Activated CD8-positive, alpha-beta memory T cell treated with anti-CD3 and anti-CD28 coated beads for 36 hours (primary cell): Measurements from ENCODE around the gene CLCNKB. TPM values are rescaled to one million over a fixed set of nuclear protein-coding genes. Genes with fewer than 3 reads are reported as not detected.

Experiments
- CTCF ChIA-PET: fragments of 350-600 bp; sonication (Branson Sonifier 250); formaldehyde crosslinking; loops from one replicate; lab custom pipeline; 2021; ENCODE audit warnings: antibody characterized with exemption; lab: Charles Lee
- POLR2A ChIA-PET: fragments of 350-600 bp; sonication (Branson Sonifier 250); formaldehyde crosslinking; loops from one replicate; lab custom pipeline; 2021; ENCODE audit warnings: antibody characterized with exemption; lab: Charles Lee
- total RNA-seq, 2 experiments: library from RNA; stranded (reverse); gene quantifications; one replicate each; pipeline ENCODE4 v1.2.3, GENCODE V29; 2021

CLCNKB gene
- total RNA-seq, 2 experiments from 2014 or later, result not detected

DNA sequence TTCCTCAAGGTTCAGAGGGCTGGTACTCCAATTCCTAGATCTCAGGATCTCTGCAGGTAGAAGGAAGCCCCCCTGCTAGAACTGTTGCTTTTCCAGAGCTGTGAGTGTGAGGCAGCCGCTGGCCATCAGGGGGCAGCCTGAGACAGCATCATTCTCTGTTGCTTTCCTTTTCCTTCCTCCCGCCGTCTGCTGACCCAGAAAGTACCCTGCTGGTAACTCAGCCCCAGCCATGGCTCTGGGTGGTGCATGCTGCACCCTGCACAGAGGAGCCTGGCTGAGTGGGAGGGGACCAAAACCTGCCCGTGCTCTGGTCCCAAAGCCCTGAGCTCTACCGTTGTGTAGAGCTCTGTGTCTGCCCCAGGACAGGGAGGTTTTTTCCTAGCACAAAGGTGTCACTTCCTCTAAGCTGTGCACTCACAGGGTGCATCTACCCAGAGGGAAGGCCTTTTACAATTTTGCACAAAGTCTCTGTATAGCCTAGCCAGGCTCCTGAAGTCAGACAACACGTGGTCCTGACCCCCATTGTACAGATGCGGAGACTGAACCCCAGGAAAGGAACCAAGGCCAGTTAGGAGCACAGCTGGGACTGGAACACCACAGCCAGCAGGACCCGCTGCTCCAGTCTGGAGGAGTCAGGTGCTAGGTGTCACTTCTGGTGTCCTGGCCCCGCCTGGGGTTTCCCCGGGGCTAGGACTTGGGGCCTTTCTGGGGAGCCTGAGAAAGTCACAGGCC, 35.5 kb downstream of the CLCNKB start:
- POLR2A ChIA-PET, result no interaction called here
- CTCF ChIA-PET, result interaction anchor here (0.6 to 6.6 kb wide), 24 partner anchors 9 to 414 kb away, joined by 3 to 110 read pairs (median 4); partner anchors contain the start of gene CPLANE2

DNA sequence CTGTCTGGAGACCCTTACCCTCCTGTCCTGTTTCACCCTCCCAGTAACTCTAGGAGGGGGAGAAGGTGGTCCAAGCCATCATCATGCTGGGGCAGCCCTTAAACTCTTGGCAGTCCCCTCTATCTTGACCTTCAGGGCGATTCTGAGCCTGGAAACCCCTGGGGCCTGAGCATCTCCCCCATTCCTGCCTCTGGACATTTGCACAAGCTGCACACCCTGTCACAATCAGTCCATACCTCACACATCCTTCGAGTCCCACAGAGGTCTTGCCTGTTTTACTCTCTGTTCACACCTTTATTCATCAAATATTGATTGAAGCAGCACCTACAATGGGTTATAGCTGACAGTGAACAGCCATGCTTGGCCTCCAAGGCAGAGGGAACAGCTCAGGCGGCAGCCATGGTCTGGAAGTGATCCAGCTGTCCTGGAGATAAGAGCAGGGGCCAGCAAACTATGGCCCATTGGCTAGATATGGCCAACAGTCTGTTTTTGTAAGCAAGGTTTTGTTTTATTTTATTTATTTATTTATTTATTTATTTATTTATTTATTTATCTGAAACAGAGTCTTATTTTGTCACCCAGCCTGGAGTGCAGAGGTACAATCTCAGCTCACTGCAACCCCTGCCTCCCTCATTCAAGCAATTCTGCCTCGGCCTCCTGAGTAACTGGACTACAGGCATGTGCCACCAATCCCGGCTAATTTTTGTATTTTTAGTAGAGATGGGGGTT, 37.0 kb downstream of the CLCNKB start:
- POLR2A ChIA-PET, result no interaction called here
- CTCF ChIA-PET, result interaction anchor here (0.8 to 6.6 kb wide), 6 partner anchors 12 to 244 kb away, joined by 3 to 110 read pairs (median 4); partner anchors contain the start of gene CPLANE2

DNA sequence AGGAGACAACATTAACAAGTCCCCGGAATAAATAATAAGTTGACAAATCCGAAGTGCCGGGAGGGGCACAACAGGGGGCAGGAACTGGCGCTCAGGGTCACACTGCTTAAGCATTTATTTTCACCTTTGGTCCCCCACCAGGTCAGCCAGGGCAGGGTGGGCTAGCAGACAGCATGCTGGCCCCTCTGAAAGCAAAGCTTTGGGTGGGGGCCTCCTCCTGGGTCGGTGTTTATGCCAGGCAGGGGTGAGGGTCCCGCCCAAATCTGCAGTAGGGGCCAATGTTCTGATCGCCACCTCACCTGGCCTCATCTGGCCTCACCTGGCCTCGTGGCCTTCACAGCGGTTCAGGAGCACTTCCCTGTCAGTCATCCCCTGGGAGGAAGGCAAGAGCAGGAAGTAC, 38.1 kb downstream of the CLCNKB start:
- ChIA-PET POLR2A (no interaction called here), CTCF (interaction anchor here (0.8 to 6.6 kb wide), 5 partner anchors 8 to 106 kb away, joined by 3 to 110 read pairs (median 3); partner anchors contain the start of gene FAM131C)

DNA sequence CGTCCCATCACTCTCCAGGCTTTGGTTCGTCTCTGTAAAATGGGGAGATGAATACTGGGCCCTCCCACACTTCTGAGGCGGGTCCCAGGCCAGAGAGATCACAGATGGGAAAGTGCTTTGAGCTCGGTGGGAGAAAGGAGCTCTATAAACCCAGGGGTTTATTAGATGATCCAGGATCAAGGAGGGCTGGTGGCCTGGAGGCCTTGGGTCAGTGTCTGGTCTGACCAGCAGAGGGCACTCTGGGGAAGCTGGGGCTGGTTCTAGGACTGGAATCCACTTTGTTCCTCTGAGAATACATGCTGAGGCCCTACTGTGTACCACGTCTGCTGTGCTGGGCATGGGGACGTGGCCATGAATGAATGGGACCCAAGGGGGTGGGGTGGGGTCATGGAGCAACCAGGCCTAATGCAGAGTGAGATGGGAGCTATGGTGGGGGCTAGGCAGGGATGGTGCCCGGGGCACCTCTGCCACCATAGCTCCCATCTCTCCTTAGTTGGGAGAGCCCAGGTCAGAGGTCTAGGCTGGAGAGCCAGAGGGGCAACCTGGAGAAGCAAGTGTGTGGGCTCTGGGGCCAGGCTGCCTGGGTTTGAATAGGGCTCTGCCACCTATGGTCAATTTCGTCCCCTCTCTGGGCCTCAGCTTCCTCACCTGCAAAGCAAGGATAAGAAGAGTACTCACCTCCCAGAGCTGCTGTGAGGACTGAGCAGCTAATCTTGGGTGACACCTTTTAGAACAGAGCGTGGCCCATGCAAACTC, 38.9 kb downstream of the CLCNKB start:
- ChIA-PET CTCF (interaction anchor here (0.8 to 6.6 kb wide), 13 partner anchors 9 to 162 kb away, joined by 3 to 110 read pairs (median 4); partner anchors contain the start of gene FAM131C), POLR2A (no interaction called here)

DNA sequence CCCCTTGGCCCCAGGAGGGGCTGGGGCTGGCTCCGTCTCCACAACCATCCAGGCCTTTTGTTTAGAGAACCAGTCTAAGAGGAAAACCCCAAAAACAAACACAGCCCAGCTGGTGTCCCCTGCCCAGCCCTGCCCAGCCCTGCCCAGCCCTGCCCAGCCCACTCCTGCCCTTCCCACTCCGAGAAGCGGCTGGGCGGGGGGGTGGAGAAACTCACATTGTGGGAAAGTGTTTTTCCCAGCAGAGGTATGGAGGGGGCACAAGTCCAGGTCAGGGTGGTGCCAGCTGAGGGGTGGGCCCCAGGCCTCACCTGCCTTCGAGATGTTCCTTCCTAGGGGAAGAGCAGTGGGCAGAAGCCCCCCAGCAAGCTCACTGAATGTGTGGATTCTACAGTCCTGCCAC, 39.9 kb downstream of the CLCNKB start:
- CTCF ChIA-PET, result interaction anchor here (0.6 to 6.6 kb wide), 4 partner anchors 10 to 302 kb away, joined by 4 to 110 read pairs (median 6); partner anchors contain the start of gene FAM131C
- POLR2A ChIA-PET, result no interaction called here

DNA sequence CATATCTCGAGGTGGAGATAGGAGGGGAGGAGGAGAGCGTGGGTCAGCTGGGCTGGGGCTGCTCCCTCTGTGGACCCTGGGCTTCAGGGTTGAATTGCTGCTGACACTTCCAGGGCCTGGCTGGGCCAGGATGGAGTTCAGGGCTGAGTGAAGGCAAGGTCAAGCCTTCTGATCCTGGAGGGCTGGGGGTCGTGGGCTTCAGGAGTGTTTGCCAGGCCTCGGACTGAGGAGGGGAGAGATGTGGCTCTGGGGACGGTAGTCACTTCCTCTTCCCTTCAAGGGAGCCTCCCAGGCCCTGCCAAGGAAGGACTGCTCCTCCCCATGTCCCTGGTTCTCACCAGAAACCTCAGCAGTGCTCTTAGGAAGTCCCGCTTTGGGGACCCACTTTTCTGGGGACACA, 41.9 kb downstream of the CLCNKB start:
- ChIA-PET CTCF (no interaction called here), POLR2A (no interaction called here)

DNA sequence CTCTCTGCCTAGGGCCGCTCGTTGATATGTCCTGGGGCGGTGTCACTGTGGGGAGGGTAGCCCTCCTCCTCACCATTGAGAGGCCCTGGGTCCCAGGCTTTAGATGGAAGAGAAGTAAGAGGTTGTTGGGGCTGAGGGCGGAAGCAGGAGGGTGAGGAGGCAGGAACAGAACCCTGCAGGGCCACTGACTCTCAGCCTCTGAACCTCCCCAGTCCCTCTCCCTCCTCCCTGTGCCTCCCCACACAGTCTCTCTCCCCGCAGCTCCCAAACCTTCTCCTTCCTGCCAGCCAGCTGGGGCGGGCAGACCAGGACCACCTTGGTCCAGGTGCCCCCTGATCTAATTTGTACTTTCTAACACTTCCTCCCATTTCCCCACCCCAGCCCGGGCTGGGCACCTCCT, 44.2 kb downstream of the CLCNKB start:
- POLR2A ChIA-PET, result no interaction called here
- CTCF ChIA-PET, result interaction anchor here (1.5 to 1.6 kb wide), 2 partner anchors 9 to 99 kb away, joined by 3 to 4 read pairs; no protein-coding TSS in a partner anchor

DNA sequence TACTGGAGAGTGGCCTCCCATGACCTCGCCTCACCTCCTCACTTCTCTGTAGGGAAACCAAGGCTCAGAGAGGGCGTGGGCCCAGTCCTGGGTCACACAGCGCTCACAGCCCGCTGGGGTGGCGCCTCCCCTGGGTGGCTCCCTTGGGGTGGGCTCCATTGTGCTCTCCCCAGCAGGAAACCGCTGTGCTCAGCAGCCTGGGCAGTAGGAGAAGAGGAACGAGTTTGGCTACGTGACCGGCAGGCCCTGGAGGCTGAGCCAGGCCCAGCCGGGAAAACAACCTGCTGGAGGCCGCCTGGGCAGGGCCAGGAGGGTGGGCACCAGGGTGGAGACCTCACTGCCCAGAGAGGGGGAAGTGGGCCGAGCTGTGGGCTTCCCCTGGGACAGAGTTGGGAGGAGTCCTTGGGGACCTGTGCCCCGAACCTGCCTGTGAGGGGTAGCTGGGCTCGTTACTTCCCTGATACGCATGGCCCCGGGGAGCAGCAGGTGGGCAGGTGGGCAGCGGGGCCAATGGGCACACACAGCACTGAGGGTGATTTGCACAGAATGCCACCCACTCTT, 44.8 kb downstream of the CLCNKB start:
- CTCF ChIA-PET, result interaction anchor here (1.5 to 1.6 kb wide), 2 partner anchors 9 to 99 kb away, joined by 3 to 4 read pairs; no protein-coding TSS in a partner anchor
- POLR2A ChIA-PET, result no interaction called here

DNA sequence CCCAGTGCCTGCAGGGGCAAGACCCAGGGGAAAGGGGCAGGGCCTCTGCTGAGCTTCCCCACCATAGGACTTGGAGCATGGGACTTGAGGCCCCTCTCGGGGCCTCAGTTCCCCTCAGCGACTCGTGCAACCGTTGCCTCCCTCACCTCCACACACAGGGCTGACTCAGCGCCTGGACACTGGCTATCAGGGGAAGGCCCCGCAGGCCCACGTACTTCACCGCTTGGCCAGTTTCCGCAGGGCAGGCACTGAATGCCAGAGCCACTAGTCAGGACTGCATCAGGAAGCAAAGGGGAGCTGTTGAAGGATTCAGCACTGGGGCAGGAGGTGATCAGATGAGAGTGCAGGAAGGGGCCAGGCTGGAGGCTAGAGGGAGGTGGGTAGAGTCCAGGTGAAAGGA, 45.4 kb downstream of the CLCNKB start:
- CTCF ChIA-PET, result interaction anchor here (1.6 kb wide), 1 partner anchor 10 kb away, joined by 4 read pairs; no protein-coding TSS in a partner anchor
- POLR2A ChIA-PET, result no interaction called here

DNA sequence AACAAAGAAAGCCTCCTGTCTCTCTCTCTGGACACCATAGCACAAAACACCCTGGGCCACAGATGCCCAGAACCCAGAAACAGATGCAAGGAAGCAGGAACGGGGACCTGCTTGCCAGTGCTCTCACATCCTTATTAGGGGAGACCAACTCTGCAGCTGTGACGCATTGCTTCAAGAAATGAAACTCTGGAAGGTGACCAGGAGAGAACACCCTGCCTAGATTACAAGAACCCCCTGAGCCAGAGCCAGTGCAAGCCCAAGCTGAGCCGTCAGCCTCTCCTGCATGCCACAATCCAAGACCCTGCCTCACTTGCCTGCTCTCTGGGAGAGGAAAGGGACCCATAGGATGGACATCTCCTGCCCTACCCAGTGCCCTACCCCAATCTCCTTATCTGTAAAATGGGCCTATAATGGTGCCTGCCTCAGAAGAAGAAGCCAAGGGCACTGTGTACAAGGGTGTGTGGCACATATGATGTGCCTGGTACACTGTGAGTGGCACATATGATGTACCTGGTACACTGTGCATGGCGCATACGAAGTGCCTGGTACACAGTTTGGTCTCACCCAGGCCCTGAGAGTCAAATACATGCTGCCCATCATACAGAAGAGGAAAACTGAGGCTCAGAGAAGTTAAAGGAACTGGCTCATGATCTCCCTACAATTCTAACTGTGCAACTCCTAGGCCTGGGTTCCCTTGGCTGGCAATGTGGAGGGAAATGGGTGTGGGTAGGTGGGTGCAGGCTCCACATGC, 46.7 kb downstream of the CLCNKB start:
- CTCF ChIA-PET, result no interaction called here

DNA sequence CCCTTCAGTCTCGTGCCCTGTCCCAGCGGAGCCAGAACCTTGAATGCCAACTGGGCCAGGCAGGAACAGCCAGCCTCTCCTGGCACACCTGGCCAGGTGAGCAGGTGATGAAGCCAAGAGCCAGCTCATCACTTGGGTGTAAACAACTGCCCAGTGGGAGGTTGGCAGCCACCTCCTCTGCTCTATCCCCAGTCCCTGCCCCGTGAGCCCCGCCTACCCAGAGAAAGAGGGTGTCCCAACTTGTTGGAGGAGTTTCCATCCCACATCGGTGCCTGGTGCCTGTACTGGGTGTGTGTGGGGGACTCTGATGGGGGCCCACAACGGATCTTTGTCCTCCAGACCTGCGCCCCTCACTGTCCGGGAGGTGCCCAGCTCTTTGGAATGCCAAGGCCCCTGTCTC, 47.7 kb downstream of the CLCNKB start:
- POLR2A ChIA-PET, result no interaction called here
- CTCF ChIA-PET, result no interaction called here

More for the DNA sequence above, 46.7 kb downstream of the CLCNKB start:
- POLR2A ChIA-PET, result no interaction called here

DNA sequence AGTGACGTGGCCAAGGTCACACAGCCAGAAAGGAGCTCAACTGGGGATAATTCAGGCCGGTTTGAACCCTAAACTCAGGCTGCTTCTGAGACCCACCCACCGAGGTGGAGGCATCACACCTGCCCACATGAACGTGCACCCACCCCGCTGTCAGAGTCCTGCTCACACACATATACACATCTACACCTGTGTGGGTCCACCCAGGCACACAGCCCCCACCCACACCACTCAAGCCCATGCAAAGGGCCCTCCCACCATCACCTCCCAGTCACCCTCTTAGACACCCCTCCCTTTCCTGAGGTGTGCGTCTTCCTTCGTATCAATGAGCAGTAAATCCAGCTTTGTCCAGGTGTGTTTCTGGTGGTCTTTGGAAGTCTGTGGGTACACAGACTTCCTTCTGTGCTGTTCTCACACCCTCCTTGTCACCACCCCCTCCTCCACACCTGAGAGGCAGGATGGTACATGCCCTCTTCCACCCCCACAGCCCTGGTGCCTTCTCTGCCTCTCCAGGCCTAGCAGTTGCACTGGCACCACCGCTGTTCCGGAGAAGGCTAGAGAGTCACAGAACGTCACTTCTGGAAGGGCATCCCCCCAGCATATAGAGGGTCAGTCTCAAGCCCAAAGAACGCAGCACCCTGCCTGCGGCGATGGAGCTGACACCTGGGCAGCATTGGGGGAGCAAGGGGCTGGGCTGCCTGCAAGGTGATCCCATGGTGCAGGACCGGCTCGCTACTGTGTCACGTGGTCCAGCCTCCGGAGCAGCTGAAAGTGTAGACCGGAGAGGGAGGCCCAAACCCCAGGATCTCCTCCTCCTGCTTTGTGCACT, 48.7 kb downstream of the CLCNKB start:
- POLR2A ChIA-PET, result no interaction called here
- CTCF ChIA-PET, result interaction anchor here (0.6 to 1.0 kb wide), 2 partner anchors 12 to 17 kb away, joined by 3 to 5 read pairs; no protein-coding TSS in a partner anchor

DNA sequence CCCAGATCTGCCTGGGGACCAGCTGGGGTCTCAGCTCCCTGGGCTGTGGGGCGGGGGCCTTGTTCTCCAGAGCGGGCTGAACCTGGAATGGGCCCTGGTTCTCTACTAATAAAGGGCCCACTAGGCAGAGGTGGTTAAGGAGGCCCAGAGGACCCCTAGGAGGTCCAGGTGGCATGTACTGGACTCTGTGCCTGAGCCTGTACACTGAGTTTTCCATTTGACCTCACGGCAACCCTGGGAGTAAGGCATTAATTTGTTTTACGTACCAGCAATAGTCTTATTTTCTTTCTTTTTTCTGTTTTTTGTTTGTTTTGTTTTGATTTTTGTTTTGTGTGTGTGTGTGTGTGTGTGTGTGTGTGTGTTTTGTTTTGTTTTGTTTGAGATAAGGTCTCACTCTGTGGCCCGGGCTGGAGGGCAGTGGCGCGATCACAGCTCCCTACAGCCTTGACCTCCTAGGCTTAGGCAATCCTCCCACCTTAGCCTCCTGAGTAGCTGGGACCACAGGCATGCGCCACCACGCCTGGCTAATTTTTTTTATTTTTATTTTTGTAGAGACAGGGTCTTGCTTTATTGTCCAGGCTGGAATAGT, 49.4 kb downstream of the CLCNKB start:
- ChIA-PET CTCF (interaction anchor here (1.0 kb wide), 1 partner anchor 13 kb away, joined by 3 read pairs; no protein-coding TSS in a partner anchor), POLR2A (no interaction called here)

DNA sequence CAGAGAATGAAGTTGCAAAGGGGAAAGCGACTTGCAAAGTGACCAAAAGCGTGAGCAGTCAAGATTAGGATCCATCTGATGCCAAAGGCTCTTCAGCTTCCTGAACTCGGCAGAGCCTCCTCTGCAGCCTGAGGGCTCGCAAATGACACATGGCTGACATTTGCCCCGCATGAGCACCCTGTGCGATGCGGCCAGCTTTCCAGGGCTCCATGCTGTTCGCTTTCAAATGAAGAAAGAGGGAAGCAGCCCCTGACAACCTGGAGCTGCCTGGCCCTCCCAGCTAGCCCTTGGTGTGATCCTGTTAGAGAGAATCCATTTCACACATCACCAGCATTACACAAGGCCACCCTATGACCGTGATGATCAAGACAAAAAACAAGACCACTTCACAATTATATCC, 50.0 kb downstream of the CLCNKB start:
- ChIA-PET POLR2A (no interaction called here), CTCF (no interaction called here)

DNA sequence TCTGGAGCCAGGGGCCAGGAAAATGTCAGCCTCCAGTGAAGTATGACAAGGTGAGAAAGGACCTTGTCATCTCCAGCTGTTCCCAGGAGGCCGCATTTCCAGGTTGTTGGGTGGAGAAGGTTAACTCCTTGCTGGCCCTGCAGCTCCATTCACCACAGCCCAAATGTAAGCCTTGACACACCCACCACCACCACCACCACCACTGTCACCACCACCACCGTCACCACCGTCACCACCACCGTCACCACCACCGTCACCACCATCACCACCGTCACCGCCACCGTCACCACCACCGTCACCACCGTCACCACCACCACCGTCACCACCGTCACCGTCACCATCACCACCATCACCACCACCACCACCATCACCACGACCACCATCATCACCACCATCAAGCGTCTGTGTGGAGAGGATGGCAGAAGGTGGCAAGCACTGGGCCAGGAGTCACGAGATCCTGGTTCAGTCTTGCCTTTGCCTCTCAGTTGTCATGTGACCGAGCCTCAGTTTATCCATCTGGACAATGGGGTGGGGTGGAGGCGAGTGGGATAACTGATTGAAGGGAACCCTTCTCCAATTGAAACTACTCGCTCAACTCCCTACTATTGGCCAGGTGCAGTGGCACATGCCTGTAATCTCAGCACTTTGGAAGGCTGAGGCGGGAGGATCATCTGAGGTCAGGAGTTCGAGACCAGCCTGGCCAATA, 51.0 kb downstream of the CLCNKB start:
- ChIA-PET POLR2A (no interaction called here), CTCF (no interaction called here)

DNA sequence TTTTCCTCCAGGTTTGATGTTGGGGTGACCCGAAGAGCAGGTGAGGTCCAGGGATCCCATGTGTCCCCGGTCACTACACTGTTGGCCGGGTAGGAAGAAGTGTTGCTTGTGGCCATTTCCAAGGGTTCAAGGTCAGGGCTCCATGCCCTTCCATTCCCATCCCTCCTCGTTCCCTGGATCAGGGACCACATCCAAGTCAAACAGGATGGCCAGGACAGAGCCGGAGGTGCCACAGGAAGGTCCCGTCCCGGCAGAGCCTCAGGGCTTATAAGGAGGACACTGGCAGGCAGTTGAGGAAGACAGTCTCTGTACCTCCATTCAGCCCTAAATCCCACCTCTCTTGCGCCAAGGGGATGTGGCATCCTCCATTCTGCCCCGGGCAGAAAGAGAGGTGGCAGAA, 51.9 kb downstream of the CLCNKB start:
- CTCF ChIA-PET, result no interaction called here
- POLR2A ChIA-PET, result no interaction called here

DNA sequence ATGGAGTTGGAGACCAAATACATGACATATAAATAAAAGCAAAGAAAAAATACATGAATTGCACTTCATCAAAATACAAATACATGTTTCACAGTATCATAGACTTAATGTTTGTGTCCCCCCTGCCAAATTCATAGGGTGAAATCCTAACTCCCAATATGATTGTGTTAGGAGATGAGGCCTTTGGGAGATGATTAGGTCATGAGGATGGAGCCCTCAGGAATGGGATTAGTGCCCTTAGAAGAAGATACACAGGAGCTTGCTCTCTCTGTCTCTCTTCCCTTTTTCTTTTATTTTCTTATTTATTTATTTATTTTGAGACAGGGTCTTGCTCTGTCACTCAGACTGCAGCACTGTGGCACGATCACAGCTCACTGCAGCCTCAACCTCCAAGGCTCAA, 55.8 kb downstream of the CLCNKB start:
- POLR2A ChIA-PET, result no interaction called here
- CTCF ChIA-PET, result no interaction called here
